H1 (cell line): ENCODE results near the gene MEA1. TPM values are rescaled to one million over a fixed set of nuclear protein-coding genes. Genes with fewer than 3 reads are reported as not detected.

Experiments
- CTCF ChIA-PET: fragments of 300-600 bp; sonication (Branson Sonifier 250); formaldehyde crosslinking; loops from one replicate; lab custom pipeline; 2021; ENCODE audit not compliant: partially characterized antibody; lab: Charles Lee
- POLR2A ChIA-PET: fragments of 300-600 bp; sonication (Branson Sonifier 250); formaldehyde crosslinking; loops from one replicate; lab custom pipeline; 2021; ENCODE audit warnings: inconsistent platforms; ENCODE audit not compliant: partially characterized antibody; lab: Charles Lee
- DNase-seq, 2 experiments: peaks; one replicate each; pipeline versions ENCODE4 v3.0.0 to v3.0.0-alpha.2; 2010 to 2022; ENCODE audit warnings: low spot score in 2 of 2, low read depth in 1 of 2, mixed read lengths in 1 of 2
- FAIRE-seq: peaks from 2 replicates; lab custom pipeline; 2011; peaks lifted over from hg19 to GRCh38; lab: Jason Lieb, UNC
- H2AFZ ChIP-seq: 2 replicates; pipeline ENCODE4 v1.8.1; 2012; ENCODE audit warnings: low read length, inconsistent platforms
- H2AK5ac ChIP-seq: 2 replicates; pipeline ENCODE4 v1.6.1; 2013; ENCODE audit warnings: low read depth, low read length
- H2BK120ac ChIP-seq: replicated peaks from 2 replicates; pipeline ENCODE3; 2013; ENCODE audit warnings: low read depth, low read length, inconsistent platforms
- H2BK12ac ChIP-seq: 2 replicates; pipeline ENCODE4 v1.6.1; 2013; ENCODE audit warnings: low read depth, low read length
- H2BK15ac ChIP-seq: 2 replicates; pipeline ENCODE4 v1.6.1; 2013; ENCODE audit warnings: low read length
- H2BK20ac ChIP-seq: 2 replicates; pipeline ENCODE4 v1.6.1; 2013; ENCODE audit warnings: low read length
- H2BK5ac ChIP-seq: 2 replicates; pipeline ENCODE4 v1.6.1; 2013; ENCODE audit warnings: low read depth, low read length
- H3K14ac ChIP-seq: 2 replicates; pipeline ENCODE4 v1.6.1; 2013; ENCODE audit warnings: inconsistent platforms; ENCODE audit not compliant: insufficient read length
- H3K18ac ChIP-seq: 2 replicates; pipeline ENCODE4 v1.6.1; 2013; ENCODE audit warnings: low read length; ENCODE audit errors: extremely low read depth
- H3K23ac ChIP-seq: 2 replicates; pipeline ENCODE4 v1.6.1; 2013; ENCODE audit warnings: inconsistent platforms; ENCODE audit not compliant: insufficient read length
- H3K23me2 ChIP-seq: 2 replicates; pipeline ENCODE4 v1.6.1; 2013; ENCODE audit warnings: low read depth, low read length
- H3K27ac ChIP-seq: 2 replicates; pipeline ENCODE4 v1.6.1; 2011; ENCODE audit warnings: low read depth, low read length, inconsistent platforms
- H3K27me3 ChIP-seq, 4 experiments: replicated peaks in 1 of 4; 1 replicate in 1 of 4; 2 replicates in 3 of 4; pipeline versions ENCODE4 v1.6.1 to v1.8.1; 2011 to 2013; ENCODE audit warnings: low read length in 3 of 4, mild to moderate bottlenecking in 3 of 4, inconsistent platforms in 2 of 4, mixed read lengths in 2 of 4, moderate library complexity in 1 of 4; ENCODE audit not compliant: control insufficient read depth in 3 of 4, insufficient read depth in 3 of 4; ENCODE audit errors: extremely low read depth in 1 of 4
- H3K36me3 ChIP-seq, 4 experiments: 2 replicates each; pipeline versions ENCODE4 v1.6.1 to v1.8.1; 2011 to 2013; ENCODE audit warnings: mild to moderate bottlenecking in 4 of 4, low read length in 3 of 4, moderate library complexity in 2 of 4, control low read depth in 1 of 4, inconsistent platforms in 1 of 4; ENCODE audit not compliant: insufficient read depth in 4 of 4, control insufficient read depth in 2 of 4
- H3K4ac ChIP-seq: replicated peaks from 2 replicates; pipeline ENCODE3; 2013; ENCODE audit warnings: low read length, low read depth, mixed read lengths, inconsistent platforms; ENCODE audit not compliant: insufficient read length
- H3K4me1 ChIP-seq, 4 experiments: replicated peaks in 1 of 4; 1 replicate in 1 of 4; 2 replicates in 3 of 4; pipeline versions ENCODE4 v1.6.1 to v1.8.1; 2011 to 2013; ENCODE audit warnings: low read length in 3 of 4, inconsistent platforms in 2 of 4, mixed read lengths in 1 of 4; ENCODE audit not compliant: insufficient read depth in 4 of 4, control insufficient read depth in 3 of 4
- H3K4me2 ChIP-seq, 2 experiments: 2 replicates each; pipeline versions ENCODE4 v1.6.1 to v1.8.1; 2011 to 2013; ENCODE audit warnings: low read depth in 2 of 2, low read length in 2 of 2, control low read depth in 1 of 2, inconsistent platforms in 1 of 2, mild to moderate bottlenecking in 1 of 2; ENCODE audit not compliant: insufficient read depth in 1 of 2
- H3K4me3 ChIP-seq, 4 experiments: fragments of 200-600, 300-600 bp in 1 of 4; sonication (generic), shearing (Covaris generic), sonication (Bioruptor Twin) in 1 of 4; 2 replicates each; pipeline versions ENCODE4 v1.5.1 to v1.8.1; 2011 to 2016; ENCODE audit warnings: low read length in 4 of 4, low read depth in 3 of 4, control low read depth in 2 of 4, inconsistent platforms in 2 of 4, mild to moderate bottlenecking in 2 of 4, mixed read lengths in 1 of 4, moderate library complexity in 1 of 4; ENCODE audit not compliant: insufficient read depth in 2 of 4; ENCODE audit errors: extremely low read depth in 1 of 4
- H3K56ac ChIP-seq: replicated peaks from 2 replicates; pipeline ENCODE3; 2013; ENCODE audit warnings: low read depth, mild to moderate bottlenecking, mixed read lengths, low read length, inconsistent platforms; ENCODE audit not compliant: insufficient read length
- H3K79me1 ChIP-seq: 2 replicates; pipeline ENCODE4 v1.6.1; 2013; ENCODE audit warnings: low read depth, low read length, control low read depth
- H3K79me2 ChIP-seq, 2 experiments: 2 replicates each; pipeline versions ENCODE4 v1.6.1 to v1.8.1; 2012 to 2013; ENCODE audit warnings: low read length in 2 of 2, mild to moderate bottlenecking in 2 of 2, inconsistent platforms in 1 of 2; ENCODE audit not compliant: insufficient read depth in 2 of 2, control insufficient read depth in 1 of 2
- H3K9ac ChIP-seq, 4 experiments: replicated peaks in 1 of 4; 1 replicate in 1 of 4; 2 replicates in 3 of 4; pipeline versions ENCODE4 v1.6.1 to v1.8.1; 2011 to 2013; ENCODE audit warnings: low read depth in 3 of 4, low read length in 3 of 4, control low read depth in 2 of 4, mild to moderate bottlenecking in 2 of 4, moderate library complexity in 2 of 4, inconsistent platforms in 1 of 4; ENCODE audit errors: extremely low read depth in 1 of 4
- H3K9me3 ChIP-seq, 2 experiments: 2 replicates each; pipeline versions ENCODE4 v1.6.1 to v1.8.1; 2012 to 2013; ENCODE audit warnings: mild to moderate bottlenecking in 2 of 2, moderate library complexity in 2 of 2, control low read depth in 1 of 2, inconsistent platforms in 1 of 2, low read depth in 1 of 2, low read length in 1 of 2, mixed read lengths in 1 of 2; ENCODE audit not compliant: insufficient read depth in 2 of 2
- H4K20me1 ChIP-seq, 2 experiments: replicated peaks in 1 of 2; 2 replicates each; pipeline versions ENCODE3 to v1.8.1; 2011 to 2013; ENCODE audit warnings: inconsistent platforms in 2 of 2, low read length in 2 of 2, mild to moderate bottlenecking in 1 of 2; ENCODE audit not compliant: insufficient read depth in 2 of 2, control insufficient read depth in 1 of 2
- H4K5ac ChIP-seq: 2 replicates; pipeline ENCODE4 v1.6.1; 2013; ENCODE audit warnings: low read length, low read depth, mixed read lengths, inconsistent platforms; ENCODE audit not compliant: insufficient read length
- H4K8ac ChIP-seq: 2 replicates; pipeline ENCODE4 v1.8.0; 2013; ENCODE audit warnings: mild to moderate bottlenecking, moderate library complexity, low read length, inconsistent platforms; ENCODE audit not compliant: insufficient read depth; ENCODE audit errors: extremely low read depth
- H4K91ac ChIP-seq: replicated peaks from 2 replicates; pipeline ENCODE3; 2013; ENCODE audit warnings: low read length, mixed read lengths, inconsistent platforms; ENCODE audit not compliant: insufficient read length
- CHD2 ChIP-seq: IDR thresholded peaks from 2 replicates; pipeline ENCODE4 v1.6.1; 2012; ENCODE audit warnings: low read length, improper control_type of control experiment
- CTCF ChIP-seq, 3 experiments: IDR thresholded peaks; 1 replicate in 2 of 3; 2 replicates in 1 of 3; pipeline versions ENCODE4 v1.5.1 to v1.6.1; 2011; ENCODE audit warnings: low read length in 3 of 3, mild to moderate bottlenecking in 3 of 3, inconsistent platforms in 2 of 3, low read depth in 1 of 3, moderate library complexity in 1 of 3; ENCODE audit not compliant: insufficient read depth in 1 of 3; ENCODE audit errors: control extremely low read depth in 1 of 3
- PHF8 ChIP-seq: fragments of 200-600 bp; sonication (generic); conservative IDR thresholded peaks from 2 replicates; pipeline ENCODE4 v1.7.1; 2012; ENCODE audit warnings: low read depth, mild to moderate bottlenecking, inconsistent platforms, low read length, moderate library complexity
- RBBP5 ChIP-seq: IDR thresholded peaks from 2 replicates; pipeline ENCODE4 v1.7.1; 2012; ENCODE audit warnings: low read depth, mild to moderate bottlenecking, inconsistent platforms, low read length, moderate library complexity, borderline replicate concordance
- SRF ChIP-seq: IDR thresholded peaks from 2 replicates; pipeline ENCODE4 v1.6.1; 2011; ENCODE audit warnings: mild to moderate bottlenecking, low read depth, low read length, moderate library complexity
- WGBS, 2 experiments: shearing (Covaris generic) in 1 of 2; methylation state at CpG; one replicate each; pipeline versions ENCODE4 v1.1.6 to v1.1.7; 2013 to 2015; ENCODE audit warnings: low lambda C conversion rate in 2 of 2, mixed read lengths in 2 of 2, inconsistent platforms in 1 of 2, low coverage in 1 of 2, missing lambda C conversion rate in 1 of 2; ENCODE audit not compliant: insufficient replicate concordance in 2 of 2, insufficient coverage in 1 of 2, insufficient read length in 1 of 2; ENCODE audit errors: extremely low coverage in 1 of 2, missing lambda C conversion rate in 1 of 2; 5-methylcytosine and 5-hydroxymethylcytosine counted together
- polyA plus RNA-seq, 7 experiments: library from polyadenylated mRNA; depleted of rRNA in 3 of 7; stranded (reverse) in 5 of 7; unstranded in 2 of 7; fragments of >200 nt in 5 of 7; fragments of 200-250 nt in 2 of 7; gene quantifications; 1 replicate in 5 of 7; 2 replicates in 1 of 7; 4 replicates in 1 of 7; pipeline versions ENCODE4 v1.2.1 to v1.2.3, GENCODE V29; 2011 to 2013; ENCODE audit warnings: missing spikeins in 2 of 7, mixed read lengths in 2 of 7
- total RNA-seq: library from RNA; stranded (reverse); fragmentation: NEBNext Ultra II Directional; extraction: Animal tissue kit (Norgen Biotek cat#: 25700); gene quantifications from 2 replicates; pipeline ENCODE4 v1.2.1, GENCODE V29; 2021

Gene MEA1
- total and polyA plus RNA-seq, 2 of the 8 experiments (the other 6 are each of a cell fraction or from before 2014, with no cell fraction given): 94.2 to 96.4 TPM

- Histone ChIP-seq H3K23me2 (0 out of 2 replicates have a peak, but pooled peaks cover 2% of the 10 kb centered on the region), H3K36me3 (peaks cover 10 to 47% (median 23%) of the 10 kb centered on the region in 4 experiments), H2BK12ac (no peak overlapping the region), H3K27ac (no peak overlapping the region), H4K91ac (no peak overlapping the region), H3K79me1 (no peaks in the 10 kb centered on the region), H3K18ac (no peak overlapping the region), H2BK5ac (no peak overlapping the region), H3K4me1 (no peaks in the 10 kb centered on the region), H2AFZ (no peak overlapping the region), H2BK15ac (no peak overlapping the region), H3K9ac (no peak overlapping the region), H4K8ac (no peak overlapping the region), H3K27me3 (no peaks in the 10 kb centered on the region), H3K4me3 (no peak overlapping the region), H2BK20ac (no peak overlapping the region), H3K79me2 (no peaks in the 10 kb centered on the region), H3K4ac (no peak overlapping the region), H4K20me1 (peaks cover 2 to 17% of the 10 kb centered on the region in 2 experiments), H3K23ac (no peak overlapping the region), H3K9me3 (no peaks in the 10 kb centered on the region), H3K4me2 (no peak overlapping the region), H2BK120ac (no peak overlapping the region), H3K14ac (no peak overlapping the region), H2AK5ac (no peak overlapping the region), H3K56ac (no peak overlapping the region), H4K5ac (no peak overlapping the region)
- no peak for DNase-seq
- no peak for TF ChIP-seq RBBP5
- no peak for TF ChIP-seq CHD2
- TF ChIP-seq PHF8: no peak
- TF ChIP-seq CTCF (IDR thresholded peaks at IDR 0.05; ENCODE audit: control extremely low read depth in 1 of 3, insufficient read depth in 1 of 3, low read depth in 1 of 3, low read length in 3 of 3): peak in 2 of 3 experiments; percentile 23 to 30; a peak in 2 of 4 replicates
- no peak for TF ChIP-seq SRF
- CTCF ChIA-PET: interaction anchor here (0.8 to 2.2 kb wide), 11 partner anchors 8 to 473 kb away, joined by 3 to 5 read pairs (median 4); no protein-coding TSS in a partner anchor
- no peak for FAIRE-seq
- POLR2A ChIA-PET: interaction anchor here (0.9 to 29.7 kb wide), 3 partner anchors 8 to 57 kb away, joined by 3 to 584 read pairs (median 584); partner anchors contain the start of genes CUL7, KLHDC3, MEA1 and RRP36
- WGBS, 2 experiments: 88% methylated on average over 2 of the region's 2 CpGs; no CpG with 5 or more reads in 1 of the 2 experiments
These were observed 20.4 kb upstream of the MEA1 start for GRCh38 chr6:43034190-43034525.
